Mononuclear cell (primary cell): ENCODE data around the gene DLG2. TPM values are rescaled to one million over a fixed set of nuclear protein-coding genes. Genes with fewer than 3 reads are reported as not detected.

ENCODE experiments used
- H3K27me3 ChIP-seq: 2 replicates; pipeline ENCODE4 v1.6.0; 2011; ENCODE audit warnings: low read length, control low read depth; ENCODE audit not compliant: insufficient read depth
- H3K4me1 ChIP-seq: 2 replicates; pipeline ENCODE4 v1.5.1; 2011; ENCODE audit warnings: mild to moderate bottlenecking, low read length, control low read depth; ENCODE audit not compliant: insufficient read depth
- H3K4me3 ChIP-seq: 2 replicates; pipeline ENCODE4 v1.5.1; 2011; ENCODE audit warnings: mild to moderate bottlenecking, low read length, moderate library complexity
- H3K9me3 ChIP-seq: 2 replicates; pipeline ENCODE4 v1.5.1; 2011; ENCODE audit warnings: low read depth, mild to moderate bottlenecking, control low read depth, low read length
- total RNA-seq: library from RNA; depleted of rRNA; stranded (reverse); fragments of >200 nt; gene quantifications from one replicate; pipeline ENCODE4 v1.2.3, GENCODE V29; 2012

DLG2 gene
- total RNA-seq, 1 donor: 1.6 TPM

GRCh38 chr11:84889556-84889955 lies 737.6 kb downstream of the DLG2 start:
- no peaks in the 10 kb centered on the region for H3K9me3 ChIP-seq
- H3K4me1 ChIP-seq: no peaks in the 10 kb centered on the region
- H3K27me3 ChIP-seq: no peaks in the 10 kb centered on the region
- H3K4me3 ChIP-seq: no peak overlapping the region

GRCh38 chr11:84887055-84887629 lies 740.0 kb downstream of the DLG2 start:
- Histone ChIP-seq H3K4me1 (no peaks in the 10 kb centered on the region), H3K9me3 (no peaks in the 10 kb centered on the region), H3K4me3 (no peak overlapping the region), H3K27me3 (no peaks in the 10 kb centered on the region)

- Histone ChIP-seq H3K9me3 (no peaks in the 10 kb centered on the region), H3K4me3 (no peak overlapping the region), H3K4me1 (no peaks in the 10 kb centered on the region), H3K27me3 (no peaks in the 10 kb centered on the region)
These were observed 740.8 kb downstream of the DLG2 start for GRCh38 chr11:84886344-84886743.

- Histone ChIP-seq H3K4me3 (no peak overlapping the region), H3K4me1 (no peaks in the 10 kb centered on the region), H3K9me3 (no peaks in the 10 kb centered on the region)
These were observed 742.3 kb downstream of the DLG2 start for GRCh38 chr11:84884836-84885235.

GRCh38 chr11:84882056-84882455 lies 745.1 kb downstream of the DLG2 start:
- H3K9me3 ChIP-seq: no peaks in the 10 kb centered on the region
- H3K4me1 ChIP-seq: no peaks in the 10 kb centered on the region
- H3K4me3 ChIP-seq: no peak overlapping the region
- no peaks in the 10 kb centered on the region for H3K27me3 ChIP-seq

More at GRCh38 chr11:84884836-84885235, 742.3 kb downstream of the DLG2 start:
- H3K27me3 ChIP-seq: no peaks in the 10 kb centered on the region

GRCh38 chr11:84871116-84871515 lies 756.0 kb downstream of the DLG2 start:
- no peak overlapping the region for H3K4me3 ChIP-seq
- no peaks in the 10 kb centered on the region for H3K9me3 ChIP-seq
- no peaks in the 10 kb centered on the region for H3K4me1 ChIP-seq
- H3K27me3 ChIP-seq: no peaks in the 10 kb centered on the region

GRCh38 chr11:84870486-84870885 lies 756.7 kb downstream of the DLG2 start:
- Histone ChIP-seq H3K4me1 (no peaks in the 10 kb centered on the region), H3K4me3 (no peak overlapping the region), H3K27me3 (no peaks in the 10 kb centered on the region), H3K9me3 (no peaks in the 10 kb centered on the region)

- Histone ChIP-seq H3K4me3 (no peak overlapping the region), H3K9me3 (no peaks in the 10 kb centered on the region), H3K27me3 (no peaks in the 10 kb centered on the region), H3K4me1 (no peaks in the 10 kb centered on the region)
These were observed 760.2 kb downstream of the DLG2 start for GRCh38 chr11:84866922-84867321.

- no peak overlapping the region for H3K4me3 ChIP-seq
- H3K9me3 ChIP-seq: no peaks in the 10 kb centered on the region
- no peaks in the 10 kb centered on the region for H3K4me1 ChIP-seq
- H3K27me3 ChIP-seq: no peaks in the 10 kb centered on the region
These were observed 761.2 kb downstream of the DLG2 start for GRCh38 chr11:84865791-84866535.

- no peaks in the 10 kb centered on the region for H3K9me3 ChIP-seq
- no peaks in the 10 kb centered on the region for H3K27me3 ChIP-seq
- no peak overlapping the region for H3K4me3 ChIP-seq
- no peaks in the 10 kb centered on the region for H3K4me1 ChIP-seq
These were observed 761.9 kb downstream of the DLG2 start for GRCh38 chr11:84865257-84865656.

GRCh38 chr11:84857746-84858145 lies 769.4 kb downstream of the DLG2 start:
- Histone ChIP-seq H3K9me3 (peaks cover 5% of the 10 kb centered on the region), H3K27me3 (no peaks in the 10 kb centered on the region), H3K4me1 (no peaks in the 10 kb centered on the region), H3K4me3 (no peak overlapping the region)

- Histone ChIP-seq H3K4me1 (no peaks in the 10 kb centered on the region), H3K27me3 (no peaks in the 10 kb centered on the region), H3K9me3 (peaks cover 5% of the 10 kb centered on the region), H3K4me3 (no peak overlapping the region)
These were observed 771.5 kb downstream of the DLG2 start for GRCh38 chr11:84855508-84856245.

- Histone ChIP-seq H3K4me3 (no peak overlapping the region), H3K27me3 (no peaks in the 10 kb centered on the region), H3K4me1 (no peaks in the 10 kb centered on the region), H3K9me3 (peaks cover under 1% of the 10 kb centered on the region)
These were observed 772.7 kb downstream of the DLG2 start for GRCh38 chr11:84854498-84854880.

- no peaks in the 10 kb centered on the region for H3K27me3 ChIP-seq
- H3K4me3 ChIP-seq: no peak overlapping the region
- no peaks in the 10 kb centered on the region for H3K9me3 ChIP-seq
- H3K4me1 ChIP-seq: no peaks in the 10 kb centered on the region
These were observed 773.2 kb downstream of the DLG2 start for GRCh38 chr11:84853841-84854497.

- H3K27me3 ChIP-seq: no peaks in the 10 kb centered on the region
These were observed 779.3 kb downstream of the DLG2 start for GRCh38 chr11:84847842-84848241.

More at GRCh38 chr11:84847842-84848241, 779.3 kb downstream of the DLG2 start:
- no peak overlapping the region for H3K4me3 ChIP-seq
- no peaks in the 10 kb centered on the region for H3K4me1 ChIP-seq
- no peaks in the 10 kb centered on the region for H3K9me3 ChIP-seq
